SH-SY5Y (cell line): ENCODE measurements around the gene CERS5.

ENCODE experiments used
- GATA2 ChIP-seq: IDR thresholded peaks from 2 replicates; pipeline ENCODE4 v1.6.1; 2011; ENCODE audit warnings: mild to moderate bottlenecking, low read depth, low read length
- GATA3 ChIP-seq: IDR thresholded peaks from 2 replicates; pipeline ENCODE4 v1.6.1; 2011; ENCODE audit warnings: low read depth, mild to moderate bottlenecking, low read length, moderate library complexity

DNA sequence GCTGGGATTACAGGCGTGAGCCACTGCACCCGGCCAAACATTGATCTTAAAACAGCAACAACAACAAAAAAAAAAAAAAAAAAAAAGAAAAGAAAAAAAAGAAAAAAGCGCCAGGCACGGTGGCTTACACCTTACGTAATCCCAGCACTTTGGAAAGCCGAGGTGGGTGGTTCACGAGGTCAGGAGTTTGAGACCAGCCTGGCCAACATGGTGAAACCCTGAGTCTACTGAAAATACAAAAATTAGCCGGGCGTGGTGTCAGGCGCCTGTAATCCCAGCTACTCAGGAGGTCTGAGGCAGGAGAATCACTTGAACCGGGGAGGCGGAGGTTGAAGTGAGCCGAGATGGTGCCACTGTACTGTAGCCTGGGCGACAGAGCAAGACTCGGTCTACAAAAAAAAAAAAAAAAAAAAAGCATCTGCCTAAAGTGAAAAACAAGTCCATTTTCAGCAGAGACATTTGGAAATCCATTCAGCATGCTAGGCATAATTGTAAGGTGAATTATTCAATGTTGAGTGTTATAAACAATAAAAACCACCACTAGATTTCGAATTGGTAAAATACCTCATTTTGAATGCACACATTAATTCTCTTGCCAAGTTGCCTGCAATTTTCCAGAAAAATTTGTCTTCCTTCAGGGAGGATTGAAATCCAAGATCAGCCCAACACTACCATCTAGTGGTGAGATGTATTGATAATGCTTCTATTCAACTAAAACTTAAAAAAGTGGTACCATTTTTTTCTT is 8.0 kb upstream of the CERS5 start:
- peak; percentile 26; the same call in 1 of the 2 replicates for TF ChIP-seq GATA2
- peak; percentile 26; the same call in 1 of the 2 replicates for TF ChIP-seq GATA3
